ENCODE measurements around the gene SPDEF.

Gene SPDEF

GRCh38 chr6:34571388-34571787 lies 15.3 kb upstream of the SPDEF start:
- no peak overlapping the region for H3K4me2 ChIP-seq
- H3K27ac ChIP-seq, result no peak overlapping the region
- no peaks in the 10 kb centered on the region for H3K79me2 ChIP-seq (ENCODE audit: insufficient read depth, low read depth)
- H3K4me1 ChIP-seq (ENCODE audit: low read depth, poor library complexity, severe bottlenecking), result no peaks in the 10 kb centered on the region
- no peak overlapping the region for H3K4me3 ChIP-seq (IDR thresholded peaks at IDR 0.05; ENCODE audit: insufficient read depth, low read depth, low read length)
- H3K9ac ChIP-seq, result no peak overlapping the region
- TF ChIP-seq CTCF (conservative IDR thresholded peaks at IDR 0.05; ENCODE audit: low read depth, low read length), result no peak
- H4K20me1 ChIP-seq (ENCODE audit: insufficient read depth), result no peaks in the 10 kb centered on the region
- no peak overlapping the region for H2AFZ ChIP-seq (ENCODE audit: low read depth)
- no peaks in the 10 kb centered on the region for H3K27me3 ChIP-seq (ENCODE audit: insufficient read depth, low read depth)
- no peaks in the 10 kb centered on the region for H3K36me3 ChIP-seq (ENCODE audit: insufficient read depth)

- TF ChIP-seq CTCF (conservative IDR thresholded peaks at IDR 0.05; ENCODE audit: low read depth, low read length), result no peak
- no peak overlapping the region for H2AFZ ChIP-seq (ENCODE audit: low read depth)
- H3K4me3 ChIP-seq (IDR thresholded peaks at IDR 0.05; ENCODE audit: insufficient read depth, low read depth, low read length), result no peak overlapping the region
- H3K4me1 ChIP-seq (ENCODE audit: low read depth, poor library complexity, severe bottlenecking), result no peaks in the 10 kb centered on the region
- no peaks in the 10 kb centered on the region for H3K36me3 ChIP-seq (ENCODE audit: insufficient read depth)
- no peak overlapping the region for H3K9ac ChIP-seq
- H3K4me2 ChIP-seq, result no peak overlapping the region
- no peaks in the 10 kb centered on the region for H3K27me3 ChIP-seq (ENCODE audit: insufficient read depth, low read depth)
- H3K79me2 ChIP-seq (ENCODE audit: insufficient read depth, low read depth), result no peaks in the 10 kb centered on the region
- no peaks in the 10 kb centered on the region for H4K20me1 ChIP-seq (ENCODE audit: insufficient read depth)
- H3K27ac ChIP-seq, result no peak overlapping the region
Measured at GRCh38 chr6:34570066-34570833, 14.1 kb upstream of the SPDEF start.

- Histone ChIP-seq H3K4me2 (no peak overlapping the region), H3K79me2 (ENCODE audit: insufficient read depth, low read depth) (no peaks in the 10 kb centered on the region), H3K27me3 (ENCODE audit: insufficient read depth, low read depth) (no peaks in the 10 kb centered on the region), H2AFZ (ENCODE audit: low read depth) (no peak overlapping the region), H3K36me3 (ENCODE audit: insufficient read depth) (no peaks in the 10 kb centered on the region), H4K20me1 (ENCODE audit: insufficient read depth) (no peaks in the 10 kb centered on the region), H3K9ac (no peak overlapping the region), H3K27ac (no peak overlapping the region), H3K4me1 (ENCODE audit: low read depth, poor library complexity, severe bottlenecking) (no peaks in the 10 kb centered on the region), H3K4me3 (IDR thresholded peaks at IDR 0.05; ENCODE audit: insufficient read depth, low read depth, low read length) (no peak overlapping the region)
- no peak for TF ChIP-seq CTCF (conservative IDR thresholded peaks at IDR 0.05; ENCODE audit: low read depth, low read length)
Measured at GRCh38 chr6:34569361-34569973, 13.3 kb upstream of the SPDEF start.

- Histone ChIP-seq H3K4me3 (IDR thresholded peaks at IDR 0.05; ENCODE audit: insufficient read depth, low read depth, low read length) (no peak overlapping the region), H3K27ac (no peak overlapping the region), H3K27me3 (ENCODE audit: insufficient read depth, low read depth) (no peaks in the 10 kb centered on the region), H3K4me1 (ENCODE audit: low read depth, poor library complexity, severe bottlenecking) (no peaks in the 10 kb centered on the region), H3K36me3 (ENCODE audit: insufficient read depth) (no peaks in the 10 kb centered on the region), H3K79me2 (ENCODE audit: insufficient read depth, low read depth) (no peaks in the 10 kb centered on the region), H4K20me1 (ENCODE audit: insufficient read depth) (no peaks in the 10 kb centered on the region), H2AFZ (ENCODE audit: low read depth) (no peak overlapping the region), H3K4me2 (no peak overlapping the region), H3K9ac (no peak overlapping the region)
- TF ChIP-seq CTCF (conservative IDR thresholded peaks at IDR 0.05; ENCODE audit: low read depth, low read length), result no peak
Measured at GRCh38 chr6:34568341-34569201, 12.4 kb upstream of the SPDEF start.

All from KMS-11 (cell line).